Vagina (tissue), 2 donors: ENCODE results near the gene NCOA3. TPM values are rescaled to one million over a fixed set of nuclear protein-coding genes. Genes with fewer than 3 reads are reported as not detected.

Source experiments
- DNase-seq, 2 donors: peaks; one replicate each; pipeline ENCODE4 v3.0.0-alpha.2; 2017; ENCODE audit errors: extremely low spot score in 2 of 2
- H3K27ac ChIP-seq: fragments of 200-600 bp; sonication (generic); one replicate; pipeline ENCODE4 v1.5.1; 2019
- H3K27me3 ChIP-seq: fragments of 200-600 bp; sonication (generic); one replicate; pipeline ENCODE4 v1.5.1; 2019
- H3K36me3 ChIP-seq, 2 donors: fragments of 200-600 bp; sonication (generic); one replicate each; pipeline ENCODE4 v1.5.1; 2017 to 2019
- H3K4me1 ChIP-seq: fragments of 200-600 bp; sonication (generic); one replicate; pipeline ENCODE4 v1.5.1; 2019
- H3K4me3 ChIP-seq, 2 donors: fragments of 200-600 bp; sonication (generic); 1 replicate in 1 of 2; 2 replicates in 1 of 2; pipeline ENCODE4 v1.5.1; 2016 to 2019
- H3K9me3 ChIP-seq: fragments of 200-600 bp; sonication (generic); one replicate; pipeline ENCODE4 v1.5.1; 2019
- POLR2A ChIP-seq, 2 donors: fragments of 450-650 bp; IDR thresholded peaks; one replicate each; pipeline ENCODE4 v1.6.1; 2017; ENCODE audit warnings: antibody characterized with exemption in 2 of 2, mild to moderate bottlenecking in 2 of 2, moderate library complexity in 2 of 2
- POLR2AphosphoS5 ChIP-seq, 2 donors: sonication (generic); formaldehyde crosslinking; IDR thresholded peaks; one replicate each; pipeline ENCODE4 v1.9.0; 2017; ENCODE audit warnings: antibody characterized with exemption in 2 of 2, mild to moderate bottlenecking in 2 of 2, low read depth in 1 of 2; ENCODE audit not compliant: insufficient read depth in 1 of 2
- intact Hi-C: fragments of 100-400 bp; cut with DNase I; formaldehyde crosslinking; loops from one replicate; pipeline ENCODE4 v1.15.1; 2023
- total RNA-seq: library from RNA; depleted of rRNA; stranded (reverse); fragments of >200 nt; gene quantifications from one replicate; pipeline ENCODE4 v1.2.3, GENCODE V29; 2016
- TF ChIP-seq, protein P1 (sequence below), 3 experiments: fragments of 450-650 bp in 2 of 3; fragments of 200-600 bp in 1 of 3; sonication (generic) in 1 of 3; IDR thresholded peaks; one replicate each; pipeline ENCODE4 v1.5.1; 2017 to 2019; ENCODE audit warnings: antibody characterized with exemption in 3 of 3, mild to moderate bottlenecking in 2 of 3, moderate library complexity in 2 of 3

Gene NCOA3
- total RNA-seq, 1 donor from 2014 or later = 47.1 TPM

DNA sequence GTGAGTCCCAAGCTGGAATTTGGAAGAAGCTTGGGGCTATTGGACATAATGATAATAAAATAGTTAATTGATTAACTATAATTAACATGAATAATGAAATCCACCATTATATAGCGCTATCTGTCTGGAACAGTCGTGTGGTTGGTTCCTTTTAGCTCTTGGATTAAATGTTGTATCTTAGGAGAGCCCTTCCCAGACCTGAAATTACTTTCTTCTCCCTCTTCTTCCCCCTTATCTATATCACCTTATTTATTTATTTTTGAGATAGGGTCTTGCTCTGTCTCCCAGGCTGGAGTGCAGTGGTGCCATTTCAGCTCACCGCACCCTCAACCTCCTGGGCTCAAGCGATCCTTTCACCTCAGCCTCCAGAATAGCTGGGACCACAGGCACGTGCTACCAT lies 64.6 kb downstream of the NCOA3 start:
- TF ChIP-seq POLR2AphosphoS5 (IDR thresholded peaks at IDR 0.05; ENCODE audit: insufficient read depth in 1 of 2, low read depth in 1 of 2) (no peak), POLR2A (IDR thresholded peaks at IDR 0.05) (no peak)
- TF ChIP-seq, protein P1, sequence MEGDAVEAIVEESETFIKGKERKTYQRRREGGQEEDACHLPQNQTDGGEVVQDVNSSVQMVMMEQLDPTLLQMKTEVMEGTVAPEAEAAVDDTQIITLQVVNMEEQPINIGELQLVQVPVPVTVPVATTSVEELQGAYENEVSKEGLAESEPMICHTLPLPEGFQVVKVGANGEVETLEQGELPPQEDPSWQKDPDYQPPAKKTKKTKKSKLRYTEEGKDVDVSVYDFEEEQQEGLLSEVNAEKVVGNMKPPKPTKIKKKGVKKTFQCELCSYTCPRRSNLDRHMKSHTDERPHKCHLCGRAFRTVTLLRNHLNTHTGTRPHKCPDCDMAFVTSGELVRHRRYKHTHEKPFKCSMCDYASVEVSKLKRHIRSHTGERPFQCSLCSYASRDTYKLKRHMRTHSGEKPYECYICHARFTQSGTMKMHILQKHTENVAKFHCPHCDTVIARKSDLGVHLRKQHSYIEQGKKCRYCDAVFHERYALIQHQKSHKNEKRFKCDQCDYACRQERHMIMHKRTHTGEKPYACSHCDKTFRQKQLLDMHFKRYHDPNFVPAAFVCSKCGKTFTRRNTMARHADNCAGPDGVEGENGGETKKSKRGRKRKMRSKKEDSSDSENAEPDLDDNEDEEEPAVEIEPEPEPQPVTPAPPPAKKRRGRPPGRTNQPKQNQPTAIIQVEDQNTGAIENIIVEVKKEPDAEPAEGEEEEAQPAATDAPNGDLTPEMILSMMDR (IDR thresholded peaks at IDR 0.05) = no peak
- DNase-seq = no peak
- intact Hi-C loops = no loop called here
- peaks cover 35% of the 10 kb centered on the region for H3K4me1 ChIP-seq
- no peak overlapping the region for H3K4me3 ChIP-seq
- H3K27ac ChIP-seq = no peak overlapping the region
- H3K9me3 ChIP-seq = no peaks in the 10 kb centered on the region
- no peaks in the 10 kb centered on the region for H3K36me3 ChIP-seq
- no peaks in the 10 kb centered on the region for H3K27me3 ChIP-seq

DNA sequence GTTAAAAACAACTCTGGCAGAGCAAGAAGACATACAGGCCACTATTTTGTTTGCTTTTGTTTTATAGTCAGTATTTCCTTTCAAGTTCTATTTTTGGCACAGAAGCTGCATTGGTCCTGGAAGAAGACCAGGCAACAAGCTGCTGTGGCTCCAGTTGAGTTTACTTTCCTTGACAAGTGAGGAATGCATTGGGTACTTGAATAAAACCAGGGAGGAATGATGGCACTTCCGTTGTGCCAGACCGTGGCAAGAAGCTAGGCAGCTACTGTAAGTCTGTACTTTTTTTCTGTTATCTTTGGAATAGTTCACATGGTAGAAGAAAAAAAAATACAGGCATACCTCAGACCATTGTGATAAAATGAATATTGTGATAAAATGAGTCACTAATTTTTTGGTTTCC lies 66.3 kb downstream of the NCOA3 start:
- DNase-seq = no peak
- Histone ChIP-seq H3K9me3 (no peaks in the 10 kb centered on the region), H3K4me3 (no peak overlapping the region), H3K36me3 (no peaks in the 10 kb centered on the region), H3K27me3 (no peaks in the 10 kb centered on the region), H3K4me1 (peaks cover 39% of the 10 kb centered on the region), H3K27ac (peak overlapping the region; percentile 34)
- TF ChIP-seq, protein P1 (IDR thresholded peaks at IDR 0.05) = no peak
- TF ChIP-seq POLR2A (IDR thresholded peaks at IDR 0.05) (no peak), POLR2AphosphoS5 (IDR thresholded peaks at IDR 0.05; ENCODE audit: insufficient read depth in 1 of 2, low read depth in 1 of 2) (peak in 1 of 2 donors; percentile 18)
- intact Hi-C loops = no loop called here

DNA sequence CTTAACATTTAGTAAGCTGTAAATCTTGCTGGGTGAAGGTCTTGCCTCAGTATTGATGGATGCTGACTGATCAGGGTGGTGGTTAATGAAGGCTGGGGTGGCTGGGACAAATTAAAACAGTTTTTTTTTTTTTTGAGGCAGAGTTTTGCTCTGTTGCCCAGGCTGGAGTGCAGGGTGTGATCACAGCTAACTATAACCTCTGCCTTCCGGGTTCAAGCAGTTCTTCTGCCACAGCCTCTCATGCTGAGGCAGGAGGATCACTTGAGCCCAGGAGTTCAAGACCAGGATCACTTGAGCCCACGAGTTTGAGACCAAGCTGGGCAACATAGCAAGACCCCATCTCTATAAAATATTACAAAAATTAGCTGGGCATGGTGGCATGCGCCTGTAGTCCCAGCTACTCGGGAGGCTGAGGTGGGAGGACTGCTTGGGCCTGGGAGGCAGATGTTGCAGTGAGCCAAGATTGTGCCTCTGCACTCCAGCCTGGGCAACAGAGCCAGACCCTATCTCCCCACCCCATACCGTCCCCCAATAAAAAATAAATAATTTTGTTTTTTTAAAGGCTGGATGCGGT lies 67.2 kb downstream of the NCOA3 start:
- TF ChIP-seq POLR2AphosphoS5 (IDR thresholded peaks at IDR 0.05; ENCODE audit: insufficient read depth in 1 of 2, low read depth in 1 of 2) = no peak
- TF ChIP-seq POLR2A (IDR thresholded peaks at IDR 0.05) = no peak
- TF ChIP-seq, protein P1 (IDR thresholded peaks at IDR 0.05) = no peak
- H3K9me3 ChIP-seq = no peaks in the 10 kb centered on the region
- no peak overlapping the region for H3K4me3 ChIP-seq
- intact Hi-C loops = no loop called here
- no peaks in the 10 kb centered on the region for H3K36me3 ChIP-seq
- peak overlapping the region; percentile 34 for H3K27ac ChIP-seq
- peaks cover 48% of the 10 kb centered on the region for H3K4me1 ChIP-seq
- H3K27me3 ChIP-seq = no peaks in the 10 kb centered on the region
- no peak for DNase-seq

DNA sequence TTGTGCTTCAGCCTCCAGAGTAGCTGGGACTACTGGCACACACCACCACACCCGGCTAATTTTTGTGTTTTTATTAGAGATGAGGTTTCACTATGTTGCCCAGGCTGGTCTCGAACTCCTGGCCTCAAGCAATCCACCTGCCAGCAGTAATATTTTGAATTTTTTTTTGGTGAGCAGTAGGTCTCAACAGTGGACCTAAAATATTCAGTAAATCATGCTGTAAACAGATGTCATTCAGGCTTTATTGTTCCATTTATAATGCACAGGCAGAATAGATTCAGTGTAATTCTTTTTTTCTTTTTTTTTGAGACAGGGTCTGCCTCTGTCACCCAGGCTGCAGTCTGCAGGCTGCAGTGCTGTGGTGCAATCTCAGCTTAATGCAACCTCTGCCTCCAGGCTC lies 69.7 kb downstream of the NCOA3 start:
- H3K27ac ChIP-seq = no peak overlapping the region
- TF ChIP-seq POLR2A (IDR thresholded peaks at IDR 0.05) (no peak), POLR2AphosphoS5 (IDR thresholded peaks at IDR 0.05; ENCODE audit: insufficient read depth in 1 of 2, low read depth in 1 of 2) (no peak)
- TF ChIP-seq, protein P1 (IDR thresholded peaks at IDR 0.05) = no peak
- H3K4me3 ChIP-seq = no peak overlapping the region
- no peaks in the 10 kb centered on the region for H3K9me3 ChIP-seq
- intact Hi-C loops = no loop called here
- DNase-seq = no peak
- H3K36me3 ChIP-seq = no peaks in the 10 kb centered on the region
- peaks cover 55% of the 10 kb centered on the region for H3K4me1 ChIP-seq
- H3K27me3 ChIP-seq = no peaks in the 10 kb centered on the region

DNA sequence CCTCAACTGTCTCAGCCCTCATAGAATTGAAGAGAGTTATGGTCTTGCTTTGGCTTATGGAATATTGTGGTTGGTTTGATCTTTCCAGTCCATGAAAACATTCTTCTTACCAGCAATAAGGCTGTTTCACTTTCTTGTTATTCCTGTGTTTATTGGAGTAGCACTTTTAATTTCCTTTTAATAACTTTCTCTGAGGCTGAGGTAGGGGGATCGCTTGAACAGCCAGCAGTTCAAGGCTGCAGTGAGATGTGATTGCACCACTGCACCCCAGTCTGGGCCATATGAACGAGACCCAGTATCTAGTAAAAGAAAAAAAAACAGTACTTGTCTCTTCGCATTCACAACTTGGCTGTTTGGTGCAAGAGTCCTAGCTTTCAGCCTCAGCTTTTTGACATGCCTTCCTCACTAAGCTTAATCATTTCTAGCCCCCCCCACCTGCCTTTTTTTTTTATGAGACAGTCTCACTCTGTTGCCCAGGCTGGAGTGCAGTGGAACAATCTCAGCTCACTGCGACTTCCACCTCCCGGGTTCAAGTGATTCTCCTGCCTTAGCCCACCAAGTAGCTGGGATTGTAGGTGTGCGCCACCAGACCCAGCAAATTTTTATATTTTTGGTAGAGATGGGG lies 70.5 kb downstream of the NCOA3 start:
- no peaks in the 10 kb centered on the region for H3K36me3 ChIP-seq
- H3K4me1 ChIP-seq = peaks cover 61% of the 10 kb centered on the region
- intact Hi-C loops = no loop called here
- H3K9me3 ChIP-seq = no peaks in the 10 kb centered on the region
- no peak for DNase-seq
- no peak overlapping the region for H3K4me3 ChIP-seq
- TF ChIP-seq POLR2AphosphoS5 (IDR thresholded peaks at IDR 0.05; ENCODE audit: insufficient read depth in 1 of 2, low read depth in 1 of 2) = no peak
- TF ChIP-seq, protein P1 (IDR thresholded peaks at IDR 0.05) = no peak
- no peak for TF ChIP-seq POLR2A (IDR thresholded peaks at IDR 0.05)
- H3K27me3 ChIP-seq = no peaks in the 10 kb centered on the region
- H3K27ac ChIP-seq = no peak overlapping the region
